ELR (cell line): ENCODE measurements around the gene ACYP2.
A peak's percentile ranks its signal among the peaks of the same experiment; 100 is the strongest.

Experiments used
- DNase-seq: peaks from one replicate; pipeline ENCODE4 v3.0.0-alpha.2; 2015; ENCODE audit warnings: low read depth

Gene ACYP2

GRCh38 chr2:54161660-54162424, 46.4 kb downstream of the ACYP2 start:
- DNase-seq: peak; percentile 16

GRCh38 chr2:54164106-54164505, 48.7 kb downstream of the ACYP2 start:
- DNase-seq: no peak

- peak; percentile 37 for DNase-seq
Observed at GRCh38 chr2:54166121-54166773, 50.8 kb downstream of the ACYP2 start.

GRCh38 chr2:54176577-54176976, 61.2 kb downstream of the ACYP2 start:
- peak; percentile 55 for DNase-seq

- no peak for DNase-seq
Observed at GRCh38 chr2:54183281-54183680, 67.9 kb downstream of the ACYP2 start.

DNA sequence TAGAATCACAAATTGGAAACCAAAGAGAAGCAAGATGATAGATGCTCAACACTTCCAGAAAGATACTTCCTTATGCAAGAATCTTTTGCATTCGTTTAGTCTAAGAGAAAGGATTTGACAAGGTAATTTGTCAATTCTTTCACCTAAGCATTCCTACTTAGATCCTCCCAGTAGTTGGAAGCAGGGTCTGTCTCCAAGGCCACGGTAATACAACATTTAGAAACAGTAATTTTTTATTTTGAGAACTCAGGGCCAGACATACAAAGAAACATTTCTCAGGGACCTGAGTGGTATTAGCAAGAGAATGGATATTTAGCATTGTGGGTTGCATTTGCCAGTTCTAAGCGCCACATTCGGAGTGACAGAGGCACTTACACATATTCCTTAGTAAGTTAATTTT, 68.6 kb downstream of the ACYP2 start:
- DNase-seq: no peak

GRCh38 chr2:54185105-54185504, 69.7 kb downstream of the ACYP2 start:
- no peak for DNase-seq

DNA sequence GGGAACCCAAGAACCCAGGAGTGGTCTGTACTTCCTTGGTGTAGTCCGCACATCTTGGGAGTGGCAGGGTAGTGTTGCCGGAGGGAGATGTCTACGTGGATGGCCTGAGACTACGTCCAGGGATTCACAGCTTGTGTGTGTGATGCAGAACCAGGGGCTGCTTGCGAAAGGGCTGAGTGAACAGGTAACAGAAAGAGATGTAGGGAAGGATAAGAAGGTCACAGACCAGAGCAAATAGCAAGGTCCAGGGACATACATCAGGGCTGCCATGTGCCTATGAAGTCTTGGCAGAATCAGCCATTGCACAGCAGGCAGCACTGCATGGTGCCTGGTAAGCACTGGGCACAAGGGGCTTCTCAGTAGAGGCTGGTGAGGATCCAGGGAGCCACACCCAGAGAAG, 71.9 kb downstream of the ACYP2 start:
- no peak for DNase-seq

DNA sequence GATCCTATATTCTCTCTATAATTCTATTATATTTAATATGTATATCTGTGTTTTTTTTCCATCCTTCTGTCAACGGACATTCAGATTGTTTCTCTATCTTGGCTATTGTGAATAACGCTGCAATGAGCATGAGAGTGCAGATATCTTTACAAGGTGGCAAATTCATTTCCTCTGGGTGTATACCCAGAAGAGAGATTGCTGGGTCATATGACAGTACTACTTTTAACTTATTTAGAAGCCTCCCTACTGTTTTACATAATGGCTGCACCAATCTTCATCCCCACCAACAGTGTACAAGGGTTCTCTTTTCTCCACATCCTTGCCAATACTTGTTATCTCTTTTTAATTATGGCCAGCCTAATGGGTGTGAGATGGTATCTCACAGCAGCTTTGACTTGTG, 74.1 kb downstream of the ACYP2 start:
- no peak for DNase-seq

DNA sequence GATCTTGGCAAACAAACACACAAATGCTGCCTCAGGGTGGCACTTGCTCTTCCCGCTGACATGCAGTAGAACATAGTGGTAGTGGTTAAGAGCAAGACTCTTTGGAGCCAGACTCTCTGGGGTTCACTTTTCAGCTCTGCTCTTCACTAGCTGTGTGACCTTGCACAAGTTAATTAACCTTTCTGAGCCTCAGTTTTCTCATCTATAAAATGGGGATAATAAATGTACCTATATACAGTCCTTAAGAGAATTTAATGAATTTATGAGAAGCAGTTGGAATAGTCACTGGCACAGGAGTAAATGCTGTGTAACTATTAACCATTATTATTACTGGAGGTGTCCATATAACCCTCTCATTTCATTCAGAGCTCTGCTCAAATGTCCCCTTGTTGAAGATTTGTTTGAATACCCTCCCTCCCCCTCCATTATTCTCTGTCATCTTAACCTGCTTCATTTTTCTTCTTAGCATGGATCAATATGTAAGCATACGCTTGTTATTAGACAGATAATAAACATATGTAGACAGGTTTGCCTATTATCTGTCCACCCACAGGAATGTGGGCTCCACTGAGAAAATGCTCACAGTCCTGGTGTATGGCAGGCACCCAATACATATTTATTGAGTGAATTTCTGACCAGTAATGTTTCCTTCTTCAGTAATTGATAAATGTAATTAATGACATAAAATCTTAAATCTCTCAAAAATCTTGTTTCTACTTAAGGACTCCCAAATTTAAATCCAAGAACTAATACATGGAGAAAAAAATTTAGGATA, 76.1 kb downstream of the ACYP2 start:
- DNase-seq: no peak

- DNase-seq: no peak
Observed at GRCh38 chr2:54194761-54195750, 79.6 kb downstream of the ACYP2 start.

DNA sequence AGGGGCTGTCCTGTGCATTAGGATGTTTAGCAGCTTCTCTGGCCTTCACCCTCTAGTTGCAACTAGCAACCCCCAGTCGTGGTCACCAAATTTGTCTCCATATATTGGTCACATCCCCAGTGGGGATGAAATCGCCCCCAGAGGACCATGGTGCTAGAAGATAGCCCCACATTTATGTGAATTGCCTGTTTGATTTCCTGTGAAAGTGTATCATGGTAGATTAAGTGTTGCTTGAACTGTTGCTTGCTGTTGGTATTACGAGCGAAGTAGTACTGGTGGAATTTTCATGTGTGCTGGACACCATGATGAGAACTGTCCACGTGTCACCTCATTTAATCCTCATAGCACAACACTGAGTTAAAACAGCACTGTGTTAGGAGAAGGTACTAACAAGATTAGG, 81.2 kb downstream of the ACYP2 start:
- no peak for DNase-seq

DNA sequence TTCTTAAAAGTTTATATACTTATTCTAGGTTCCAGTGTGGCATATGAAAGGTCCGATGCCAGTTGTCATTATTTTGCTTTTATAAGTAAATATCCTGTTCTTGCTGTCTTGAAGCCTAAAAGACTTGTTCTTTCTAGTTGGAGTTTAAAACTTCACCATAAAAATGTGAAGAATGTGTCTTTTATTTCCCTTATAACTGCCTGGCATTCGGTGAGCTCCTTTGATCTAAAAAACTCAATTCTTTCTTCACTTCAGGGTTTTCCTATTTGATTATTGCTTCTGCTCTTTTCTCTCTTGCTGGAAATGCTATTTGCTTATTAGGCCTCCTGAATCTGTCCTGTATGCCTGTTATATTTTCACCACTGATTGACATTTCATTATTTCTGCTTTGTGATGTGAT, 89.1 kb downstream of the ACYP2 start:
- DNase-seq: no peak

DNA sequence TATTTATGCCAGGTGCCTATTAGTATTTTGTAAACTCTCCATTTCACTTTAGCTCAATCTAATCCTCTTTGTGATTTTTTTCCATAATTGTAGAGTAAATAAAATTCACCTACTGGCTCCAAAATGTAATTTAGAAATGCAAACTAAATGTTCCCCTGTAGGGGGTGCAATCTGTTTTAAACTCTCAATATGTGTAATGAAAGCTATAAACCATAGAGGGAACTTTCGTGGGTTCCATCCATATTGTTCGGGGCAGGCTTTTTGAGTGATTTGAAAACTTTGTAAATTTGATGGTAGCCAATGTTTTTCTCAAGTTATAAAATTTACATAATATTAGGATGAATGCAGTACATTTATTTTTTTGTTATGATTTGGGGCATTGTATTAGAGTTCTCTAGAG, 91.2 kb downstream of the ACYP2 start:
- DNase-seq: peak; percentile 65

GRCh38 chr2:54207666-54208195, 92.3 kb downstream of the ACYP2 start:
- peak; percentile 7 for DNase-seq

- DNase-seq: peak; percentile 42
Observed at GRCh38 chr2:54208364-54209240, 93.2 kb downstream of the ACYP2 start.

GRCh38 chr2:54209379-54209778, 94.0 kb downstream of the ACYP2 start:
- no peak for DNase-seq

DNA sequence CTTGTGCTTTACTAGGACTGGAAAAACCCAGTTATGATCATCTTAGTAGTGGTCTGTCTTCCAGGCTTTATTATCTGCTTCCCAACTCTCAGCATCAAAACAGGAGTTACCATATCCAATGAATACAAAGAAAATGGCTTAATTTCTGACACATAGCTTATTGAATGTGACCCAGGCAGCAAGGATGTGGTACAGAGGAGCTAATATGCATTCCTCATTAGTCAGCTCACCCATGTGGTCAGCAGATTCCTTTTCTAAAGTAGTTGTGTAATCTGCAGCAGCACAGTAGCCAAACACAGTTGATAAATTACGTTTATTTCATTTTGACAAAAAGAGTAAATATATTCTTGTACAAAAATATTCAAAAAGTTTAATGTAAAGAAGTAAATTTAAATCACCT, 97.0 kb downstream of the ACYP2 start:
- peak; percentile 95 for DNase-seq

- no peak for DNase-seq
Observed at GRCh38 chr2:54213082-54213481, 97.7 kb downstream of the ACYP2 start.

DNA sequence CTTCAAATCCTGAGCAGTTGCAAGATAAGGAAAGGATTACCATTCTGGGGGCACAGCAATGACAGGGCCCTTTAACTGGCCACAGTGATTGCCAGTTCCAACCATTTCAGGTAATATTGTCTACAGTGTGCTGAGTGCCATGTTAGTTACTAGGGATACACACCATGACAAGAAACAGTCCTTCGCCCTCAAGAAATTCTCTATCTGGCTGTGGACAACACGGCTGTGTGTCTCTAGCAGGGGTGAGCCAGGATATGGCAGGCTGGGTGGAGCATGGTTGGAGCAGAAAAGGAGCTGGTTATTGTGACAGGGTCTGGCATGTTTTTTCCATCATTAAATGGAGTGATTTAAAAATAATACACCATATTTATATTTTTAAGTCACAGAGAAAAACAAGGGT, 109.6 kb downstream of the ACYP2 start:
- DNase-seq: no peak

DNA sequence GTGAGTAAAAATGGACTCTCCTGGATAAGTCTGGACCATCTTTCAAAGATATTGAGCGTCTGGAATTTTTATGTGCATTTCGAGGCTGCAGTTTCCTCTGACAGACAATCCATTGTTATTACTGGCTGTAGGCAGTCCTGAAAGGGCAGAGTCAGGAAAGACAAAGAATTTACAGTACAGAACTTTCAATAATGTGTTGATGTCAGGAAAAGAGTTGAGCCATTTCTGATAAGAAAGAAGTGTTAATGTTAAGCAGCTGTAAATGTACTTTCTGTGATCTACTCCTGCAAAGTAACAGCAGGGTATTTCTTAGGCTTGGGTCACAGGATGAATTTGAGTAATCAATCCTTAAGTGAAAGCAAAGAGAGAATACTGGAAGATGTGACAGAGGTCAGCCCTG, 110.8 kb downstream of the ACYP2 start:
- DNase-seq: no peak
